GM23248 (cell line): ENCODE results near the gene LDLRAD4.

ENCODE experiments used
- EZH2 ChIP-seq: fragments of 200-600 bp; sonication (generic); IDR thresholded peaks from 2 replicates; pipeline ENCODE4 v1.6.1; 2018; ENCODE audit warnings: antibody characterized with exemption, mild to moderate bottlenecking; ENCODE audit not compliant: insufficient read depth, poor library complexity, severe bottlenecking
- EZH2phosphoT487 ChIP-seq: fragments of 200-600 bp; sonication (generic); IDR thresholded peaks from 2 replicates; pipeline ENCODE4 v1.6.1; 2018; ENCODE audit warnings: antibody characterized with exemption, moderate library complexity, mild to moderate bottlenecking, low read depth; ENCODE audit not compliant: insufficient read depth

- TF ChIP-seq EZH2phosphoT487 (no peak), EZH2 (no peak)
These were observed 316.1 kb downstream of the LDLRAD4 start for GRCh38 chr18:13534631-13535030.
